Hematopoietic multipotent progenitor cell treated with erythropoietin and hydrocortisone succinate and interleukin-3 and kit ligand, for 17 days (in vitro differentiated cells): Measurements from ENCODE around the gene LMO1.

Experiments
- DNase-seq: peaks from one replicate; pipeline ENCODE4 v3.0.0-alpha.2; 2015; ENCODE audit warnings: low spot score

Gene LMO1

DNA sequence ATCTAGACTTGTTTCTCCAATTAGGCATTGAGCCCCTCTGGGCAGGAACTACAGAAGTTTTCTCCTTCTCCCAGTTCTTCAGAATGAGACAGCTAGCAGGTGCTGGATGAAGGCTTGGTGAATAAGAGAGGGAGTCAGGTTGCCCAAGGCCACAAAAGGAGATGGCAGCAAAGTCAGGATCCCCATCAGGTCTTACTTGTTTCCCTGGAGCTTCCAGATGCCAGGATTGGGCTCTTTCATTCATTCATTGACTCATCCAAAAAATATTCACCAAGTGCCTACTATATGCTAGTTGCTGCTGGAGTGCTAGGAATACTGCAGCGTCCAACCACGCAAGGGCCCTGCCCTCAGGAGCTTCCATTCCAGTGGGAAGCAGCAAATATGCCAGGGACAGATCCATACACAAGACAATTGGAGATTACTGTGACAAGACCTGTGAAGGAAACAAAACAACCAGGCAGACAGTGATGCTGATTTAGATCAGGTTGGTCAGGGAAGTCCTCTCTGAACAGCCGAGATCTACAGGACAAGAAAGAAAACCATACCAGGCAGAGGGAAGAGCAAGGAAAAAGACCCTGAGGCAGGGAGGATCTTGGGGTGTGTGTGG lies 24.6 kb upstream of the LMO1 start:
- no peak for DNase-seq

DNA sequence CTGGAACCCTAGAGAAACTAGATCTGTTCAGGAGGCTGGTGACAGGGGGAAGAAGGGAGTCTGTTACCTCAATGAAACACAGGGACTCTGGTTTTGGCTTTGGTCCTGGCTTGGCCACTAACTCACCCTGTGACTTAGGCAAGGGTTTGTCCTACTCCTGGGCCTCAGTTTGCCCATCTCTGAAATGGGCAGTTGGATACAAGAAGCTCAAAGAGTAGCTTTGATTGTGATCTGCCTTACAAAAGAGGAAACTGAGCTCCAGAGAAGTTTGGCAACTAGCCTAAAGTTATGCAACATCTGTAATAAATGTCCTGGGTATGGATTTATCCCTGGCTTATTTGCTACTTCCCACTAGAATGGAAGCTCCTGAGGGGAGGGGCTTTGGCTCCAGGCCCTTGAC lies 24.0 kb upstream of the LMO1 start:
- no peak for DNase-seq

- DNase-seq = no peak
These were observed 23.6 kb upstream of the LMO1 start for GRCh38 chr11:8287297-8287696.

DNA sequence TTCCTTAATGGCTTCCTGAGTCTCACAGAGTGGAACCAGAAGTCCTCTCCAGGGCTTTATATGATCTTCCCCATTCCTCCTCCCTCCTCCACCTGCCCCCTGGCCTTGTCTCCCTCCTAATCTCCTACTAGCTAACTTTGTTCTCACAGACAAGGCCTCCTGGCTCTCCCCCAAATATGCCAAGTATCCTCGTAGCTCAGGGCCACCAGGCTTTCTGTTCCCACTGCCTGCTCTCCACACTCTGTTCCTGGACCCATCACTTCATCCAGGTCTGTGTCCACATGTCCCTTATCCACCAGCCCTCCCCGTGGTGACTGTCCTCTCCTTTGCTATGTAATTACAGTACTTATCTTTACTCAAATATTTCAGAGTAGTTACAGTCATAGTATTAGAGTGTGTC lies 23.2 kb upstream of the LMO1 start:
- DNase-seq = no peak

- no peak for DNase-seq
These were observed 22.1 kb upstream of the LMO1 start for GRCh38 chr11:8285796-8286195.

- no peak for DNase-seq
These were observed 21.6 kb upstream of the LMO1 start for GRCh38 chr11:8285228-8285627.

DNA sequence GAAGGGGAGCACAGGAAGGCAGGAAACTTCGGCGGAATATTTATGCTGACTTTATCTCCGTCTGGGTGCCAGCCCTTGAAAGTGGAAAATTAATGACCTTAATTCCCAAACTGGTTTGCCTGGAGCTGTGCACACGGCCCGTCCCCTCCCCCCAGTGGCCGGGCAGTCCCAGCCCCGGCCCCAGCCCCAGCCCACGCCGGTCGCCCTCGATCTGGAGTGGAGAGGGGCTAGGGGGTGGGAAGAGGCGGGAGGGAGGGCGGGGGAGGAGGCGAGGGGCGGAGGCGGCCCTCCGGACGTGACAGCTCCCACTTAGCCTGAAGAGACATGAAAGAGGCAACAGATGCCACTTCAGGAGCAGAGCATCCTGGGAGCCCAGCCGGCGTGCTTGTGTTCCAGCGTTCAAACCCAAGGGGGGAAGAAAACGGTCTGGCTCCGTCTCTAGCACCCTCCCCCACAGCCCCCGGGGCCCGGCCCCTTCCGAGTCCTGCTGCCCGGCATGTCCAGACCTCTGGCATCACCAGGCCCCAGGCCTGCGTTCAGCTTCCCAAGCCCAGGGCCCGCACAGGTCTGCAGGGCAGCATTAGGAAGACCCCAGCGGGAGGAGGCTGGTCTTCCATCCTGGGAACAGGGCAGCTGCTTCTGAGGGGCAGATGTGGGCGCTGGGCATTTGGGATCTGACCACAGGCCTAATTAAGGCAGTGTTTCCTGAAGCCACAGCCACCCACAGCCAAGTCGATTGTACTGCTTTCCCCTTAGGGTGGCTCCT lies 20.0 kb upstream of the LMO1 start:
- DNase-seq = no peak

GRCh38 chr11:8283100-8283464 lies 19.4 kb upstream of the LMO1 start:
- no peak for DNase-seq

DNA sequence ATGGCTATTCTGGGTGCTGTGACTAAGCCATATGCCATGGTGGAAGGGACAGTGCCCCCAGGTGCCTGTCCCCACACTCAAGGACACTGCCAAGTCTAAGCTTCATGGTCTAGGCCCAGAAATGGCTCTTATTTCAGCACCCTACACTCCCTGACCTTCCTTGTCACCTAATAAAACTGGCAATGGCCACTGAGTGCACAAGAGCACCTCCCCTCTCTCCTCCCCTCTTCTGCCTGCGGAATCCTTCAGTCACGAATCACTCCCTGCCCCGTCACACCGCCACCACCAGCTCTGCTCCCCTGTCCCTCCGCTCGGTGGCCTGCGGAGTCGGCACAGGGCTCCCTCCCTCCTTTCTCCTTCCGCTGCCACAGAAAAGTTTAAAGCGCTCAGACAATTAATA lies 19.0 kb upstream of the LMO1 start:
- no peak for DNase-seq

DNA sequence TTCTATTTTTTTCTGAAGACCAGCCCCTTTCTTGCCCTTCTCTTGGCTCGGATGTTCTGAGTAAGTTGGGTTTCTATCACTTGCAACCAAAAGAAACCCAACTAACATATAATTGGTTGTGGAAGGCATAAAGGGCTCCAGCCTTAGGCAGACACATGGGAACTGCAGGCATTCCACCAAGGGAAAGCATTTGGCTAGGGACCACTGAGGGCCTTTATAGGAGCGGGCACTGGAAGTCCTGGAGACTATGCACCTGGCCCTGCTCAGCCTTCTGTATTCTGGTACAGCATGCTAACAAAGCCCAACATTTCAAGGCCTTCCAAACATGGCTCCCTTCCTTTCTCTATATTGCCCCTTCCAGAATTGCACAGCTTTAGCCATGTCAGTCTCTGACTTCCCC lies 17.6 kb upstream of the LMO1 start:
- DNase-seq = no peak

DNA sequence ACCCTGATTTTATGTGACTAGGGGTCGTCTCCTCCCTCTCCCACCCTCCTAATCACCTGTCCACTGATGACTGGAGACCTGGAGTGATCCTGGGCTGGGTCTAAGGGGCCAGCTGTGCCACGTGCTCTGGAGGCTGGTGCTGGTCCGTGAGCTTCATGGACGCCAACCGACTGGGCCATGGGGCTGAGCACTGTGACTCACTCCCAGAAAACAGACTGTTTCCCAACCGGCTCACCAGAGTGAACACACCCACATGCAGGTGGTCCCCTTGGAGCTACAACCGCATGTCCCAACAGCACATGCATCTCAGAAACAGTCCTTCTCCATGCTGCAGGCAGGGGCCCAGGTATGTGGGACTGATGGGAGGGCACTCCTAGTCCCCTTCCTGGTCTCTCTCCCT lies 14.0 kb upstream of the LMO1 start:
- no peak for DNase-seq

GRCh38 chr11:8276528-8276927 lies 12.8 kb upstream of the LMO1 start:
- no peak for DNase-seq

DNA sequence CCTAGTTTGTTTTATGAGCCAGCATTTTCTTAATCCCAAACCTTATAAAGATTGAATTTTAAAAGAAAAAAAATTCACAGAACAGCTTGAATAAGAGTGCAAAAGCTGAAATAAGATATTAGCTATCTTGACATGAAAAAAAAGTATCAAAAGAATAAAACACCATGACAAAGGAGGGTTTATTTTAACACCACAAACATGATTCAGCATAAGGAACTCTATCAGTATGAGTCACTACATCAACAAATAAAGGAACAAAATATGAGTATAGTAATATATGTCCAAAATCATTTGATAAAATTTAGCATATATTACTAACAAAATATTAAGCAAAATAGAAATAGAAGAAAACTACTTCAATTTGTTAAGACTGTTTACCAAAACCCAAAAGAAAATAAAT lies 9.6 kb upstream of the LMO1 start:
- DNase-seq = no peak

- no peak for DNase-seq
These were observed 7.6 kb upstream of the LMO1 start for GRCh38 chr11:8271106-8271886.

DNA sequence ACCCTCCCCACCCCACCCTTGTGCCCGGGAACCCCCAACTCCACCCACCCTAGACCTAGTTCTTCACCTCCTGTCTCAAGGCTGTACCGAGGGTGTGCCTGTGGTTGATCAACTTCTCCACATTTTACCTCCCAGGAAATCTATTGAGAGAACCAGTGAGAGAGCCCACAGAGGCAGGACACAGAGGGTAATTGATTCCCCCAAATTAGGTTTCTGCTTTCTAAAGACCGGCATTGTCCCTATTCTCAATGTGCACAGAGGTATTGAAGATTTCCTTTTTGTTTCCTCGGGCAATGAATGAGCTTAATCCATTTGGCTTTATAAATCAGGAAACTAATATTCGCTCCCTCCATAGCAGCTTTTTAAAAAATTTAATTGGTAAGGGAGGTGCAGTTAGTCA lies 6.0 kb upstream of the LMO1 start:
- DNase-seq = no peak

DNA sequence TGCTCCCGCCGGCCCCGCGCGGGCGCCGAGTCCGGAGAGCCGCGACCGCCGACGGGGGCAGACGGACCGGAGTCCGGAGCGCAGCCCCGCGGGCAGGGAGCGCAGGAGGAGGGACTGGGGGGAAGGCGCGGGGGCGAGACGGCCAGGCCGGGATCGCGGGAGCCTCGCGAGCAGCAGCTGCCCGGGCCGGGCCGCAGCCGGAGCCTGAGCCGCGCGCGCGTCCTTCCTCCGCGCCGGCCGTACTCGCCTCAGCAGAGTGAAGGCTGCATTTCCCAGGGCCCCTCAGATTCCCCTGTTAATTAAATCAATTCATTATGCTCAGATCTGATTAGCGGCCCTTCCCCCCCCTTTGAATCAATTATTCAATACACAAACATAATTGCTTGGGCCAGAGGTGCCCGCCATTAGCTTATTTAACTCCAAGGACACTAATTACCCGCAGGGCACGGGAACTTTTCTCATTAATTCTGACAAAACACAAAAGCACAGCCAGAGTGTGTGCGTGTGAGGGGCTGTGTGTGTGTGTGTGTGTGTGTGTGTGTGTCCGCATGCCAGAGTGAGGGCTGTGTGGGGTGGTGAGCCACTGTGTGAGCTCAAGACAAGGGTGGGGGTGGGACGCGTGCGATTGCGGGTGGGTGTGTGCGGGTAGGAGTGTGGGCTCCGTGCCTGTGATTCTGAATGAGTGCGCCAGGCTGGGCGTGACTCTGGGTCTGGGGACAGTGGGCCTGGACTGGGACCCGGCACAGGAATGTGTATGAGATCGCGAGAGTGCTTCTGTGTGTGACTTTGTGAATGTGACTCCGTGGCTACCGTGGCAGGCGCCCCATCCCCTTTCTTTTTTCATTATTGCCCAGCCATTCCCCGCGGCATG lies 5.1 kb upstream of the LMO1 start:
- no peak for DNase-seq

- DNase-seq = no peak
These were observed 4.3 kb upstream of the LMO1 start for GRCh38 chr11:8267831-8268529.

DNA sequence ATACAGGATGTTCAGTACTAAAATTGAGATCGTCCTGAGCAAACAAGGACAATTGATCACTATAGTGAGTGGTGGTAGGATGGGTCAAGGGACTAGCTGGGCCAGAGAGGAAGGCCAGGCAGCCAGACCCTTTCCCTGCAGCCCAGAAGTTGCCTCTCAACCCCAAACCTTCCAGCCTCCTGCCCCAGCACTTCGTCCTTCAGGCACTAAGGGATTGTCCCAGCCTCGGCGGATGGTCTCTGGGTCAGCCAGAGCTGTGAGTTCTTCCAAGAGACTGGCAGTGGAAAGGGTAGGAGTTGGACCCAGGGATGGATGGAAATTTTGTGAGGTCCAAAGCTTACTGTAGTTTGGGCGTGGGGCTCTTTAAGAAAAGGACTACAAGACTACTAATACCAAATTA lies 3.6 kb upstream of the LMO1 start:
- no peak for DNase-seq

DNA sequence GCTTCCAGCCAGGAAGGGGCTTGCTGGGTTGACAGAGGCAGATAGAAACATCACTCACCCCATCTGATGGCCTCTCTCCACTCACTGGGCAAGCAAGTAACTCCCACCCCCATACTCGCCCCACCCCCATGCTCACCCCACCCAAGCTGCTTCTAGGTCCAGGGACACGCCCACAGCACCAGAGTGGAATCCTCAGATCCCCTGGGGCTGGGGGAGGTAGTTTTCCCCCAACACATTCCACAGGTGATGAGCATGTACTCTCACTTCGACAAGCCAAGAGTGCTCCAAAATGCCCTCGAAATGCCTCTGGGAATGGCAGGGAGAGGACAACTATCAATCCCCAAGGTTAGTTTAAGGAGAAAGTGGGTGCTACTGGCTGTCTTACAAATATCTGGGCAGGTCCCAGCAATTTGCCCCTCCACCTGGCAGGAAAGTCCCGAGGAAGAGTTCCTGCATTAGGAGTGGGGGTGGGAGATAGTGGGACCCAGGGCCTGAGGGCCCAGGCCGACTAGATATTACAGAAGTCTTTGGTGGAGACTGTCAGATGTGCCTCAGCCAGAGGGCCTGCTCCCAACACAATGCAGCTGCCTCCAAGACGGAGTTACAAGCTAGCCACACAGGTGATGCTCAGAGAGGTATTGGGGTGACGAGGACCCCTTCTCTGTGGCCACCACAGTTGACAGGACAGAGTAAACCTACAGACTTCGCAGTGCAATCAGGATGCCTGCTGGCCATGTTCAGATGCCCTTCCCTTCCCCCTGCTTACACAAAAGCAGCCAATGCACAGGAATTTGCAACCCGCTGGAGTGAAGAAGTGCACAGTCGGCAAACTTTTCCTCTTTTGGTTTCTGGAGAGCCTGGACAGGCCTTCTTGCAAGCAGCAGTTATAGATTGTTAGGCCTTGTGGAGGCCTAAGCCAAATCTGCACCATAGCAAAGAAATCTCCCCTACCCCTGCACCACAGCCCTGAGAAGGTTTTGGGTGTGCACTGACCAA lies 2.9 kb upstream of the LMO1 start:
- DNase-seq = no peak

GRCh38 chr11:8265681-8266241 lies 2.1 kb upstream of the LMO1 start:
- no peak for DNase-seq
